Neuron (in vitro differentiated cells): Measurements from ENCODE around the gene HYDIN.
"Not testable (repeated sequence)": the region's sequence is repeated elsewhere in the genome, so short reads cannot be mapped to it uniquely, and the experiment has no call there.

Experiments
- H2AFZ ChIP-seq: one replicate; pipeline ENCODE4 v1.6.1; 2013; ENCODE audit warnings: low read depth, mild to moderate bottlenecking, inconsistent platforms, low read length, moderate library complexity
- H3K27me3 ChIP-seq: one replicate; pipeline ENCODE4 v1.6.1; 2013; ENCODE audit warnings: low read length; ENCODE audit not compliant: insufficient read depth
- H3K36me3 ChIP-seq: one replicate; pipeline ENCODE4 v1.6.1; 2013; ENCODE audit warnings: low read length; ENCODE audit not compliant: insufficient read depth
- H3K4me1 ChIP-seq: one replicate; pipeline ENCODE4 v1.6.1; 2013; ENCODE audit warnings: low read length; ENCODE audit not compliant: insufficient read depth
- H3K4me3 ChIP-seq: 2 replicates; pipeline ENCODE4 v1.5.1; 2013; ENCODE audit warnings: mild to moderate bottlenecking, low read length, moderate library complexity
- H3K9me3 ChIP-seq: one replicate; pipeline ENCODE4 v1.6.1; 2013; ENCODE audit warnings: low read length

Gene HYDIN

GRCh38 chr16:70987019-70987715 lies 243.4 kb downstream of the HYDIN start:
- not testable (repeated sequence) for H3K9me3 ChIP-seq, H3K36me3 ChIP-seq, H3K4me1 ChIP-seq, H2AFZ ChIP-seq, H3K27me3 ChIP-seq, H3K4me3 ChIP-seq

DNA sequence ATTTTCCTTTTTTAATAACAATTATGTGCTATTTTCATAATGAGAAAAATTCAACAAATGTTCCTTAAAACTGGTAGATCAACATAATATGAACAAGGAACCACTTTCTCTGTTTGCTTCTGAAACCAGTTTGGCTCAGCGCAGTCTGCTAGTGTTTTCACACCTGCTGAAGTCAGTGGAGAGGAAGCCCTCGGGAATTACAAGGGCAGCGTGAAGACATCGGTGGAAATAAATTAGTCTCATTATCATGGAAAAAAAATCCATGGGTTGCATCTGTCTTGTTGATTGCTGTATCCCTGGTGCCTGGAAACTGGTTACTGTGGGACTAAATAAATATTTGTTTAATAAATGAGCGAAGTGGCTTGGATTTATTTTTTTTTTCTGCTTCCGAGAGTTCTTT lies 245.8 kb downstream of the HYDIN start:
- not testable (repeated sequence) for H3K4me3 ChIP-seq, H3K36me3 ChIP-seq, H3K27me3 ChIP-seq, H2AFZ ChIP-seq, H3K9me3 ChIP-seq, H3K4me1 ChIP-seq

DNA sequence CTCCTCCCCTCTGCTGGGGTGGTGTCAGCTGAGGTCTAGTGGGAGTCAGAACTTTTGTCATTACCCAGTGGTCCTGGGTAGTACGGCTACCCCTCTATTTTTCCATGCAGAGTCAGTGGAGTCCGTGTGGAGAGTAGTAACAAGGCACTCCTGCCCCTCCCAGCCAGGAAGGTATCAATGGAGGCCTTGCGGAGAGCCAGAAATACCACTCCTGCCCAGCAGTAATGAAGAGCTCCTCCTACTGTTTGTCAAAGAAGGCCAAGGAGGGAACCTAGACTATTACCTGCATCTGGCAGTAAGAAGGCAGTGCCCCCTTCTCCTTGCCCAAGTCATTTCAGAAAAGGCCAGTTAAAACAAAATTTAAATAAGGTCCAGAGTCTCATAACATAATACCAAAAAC lies 262.2 kb downstream of the HYDIN start:
- H3K36me3 ChIP-seq, H3K9me3 ChIP-seq, H3K4me3 ChIP-seq, H3K27me3 ChIP-seq, H3K4me1 ChIP-seq, H2AFZ ChIP-seq: not testable (repeated sequence)

- H3K4me1 ChIP-seq, H3K4me3 ChIP-seq, H3K27me3 ChIP-seq, H3K9me3 ChIP-seq, H2AFZ ChIP-seq, H3K36me3 ChIP-seq: not testable (repeated sequence)
Measured at GRCh38 chr16:70960169-70960568, 270.4 kb downstream of the HYDIN start.

DNA sequence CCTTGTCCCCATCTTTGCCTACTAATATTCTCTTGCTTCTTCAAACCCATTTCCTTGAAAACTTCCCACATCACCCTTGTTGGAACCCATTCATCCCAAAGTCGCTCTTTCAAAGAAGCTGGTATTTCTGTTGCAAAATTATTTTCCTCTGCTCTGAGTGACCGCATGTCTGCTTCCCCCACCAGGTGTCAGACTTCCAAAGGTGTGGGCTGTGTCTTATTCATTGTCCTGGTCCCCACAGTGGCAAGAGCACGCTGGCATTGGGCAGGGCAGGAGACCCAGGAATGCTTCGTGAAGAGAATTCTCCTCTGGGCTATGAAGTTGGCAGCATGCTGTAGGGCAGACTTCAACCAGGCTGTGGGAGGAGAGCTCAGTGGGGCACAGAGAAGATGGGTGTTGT lies 275.6 kb downstream of the HYDIN start:
- H3K4me3 ChIP-seq, H3K36me3 ChIP-seq, H3K4me1 ChIP-seq, H3K9me3 ChIP-seq, H2AFZ ChIP-seq, H3K27me3 ChIP-seq: not testable (repeated sequence)

GRCh38 chr16:70953824-70954223 lies 276.7 kb downstream of the HYDIN start:
- not testable (repeated sequence) for H3K4me3 ChIP-seq, H3K4me1 ChIP-seq, H3K36me3 ChIP-seq, H3K27me3 ChIP-seq, H3K9me3 ChIP-seq, H2AFZ ChIP-seq

DNA sequence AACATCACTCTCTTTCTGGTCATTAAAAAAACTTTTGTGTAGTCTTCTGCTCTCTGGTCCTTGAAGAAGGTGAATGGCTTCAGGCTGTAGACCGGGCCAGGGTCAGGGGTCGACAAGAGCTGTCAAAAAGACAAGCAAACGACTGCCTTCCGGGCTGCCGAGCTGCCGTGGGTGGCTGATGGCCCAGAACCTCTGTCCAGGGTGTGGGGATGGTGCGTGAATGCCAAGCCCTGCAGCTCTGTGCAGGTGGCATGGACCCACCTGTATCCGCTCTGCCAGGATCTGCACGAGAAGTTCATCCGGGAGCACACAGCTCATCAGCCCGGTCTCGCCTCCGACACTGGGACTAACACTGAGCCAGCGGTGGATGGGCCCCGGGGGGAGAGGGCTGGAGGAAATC lies 287.0 kb downstream of the HYDIN start:
- not testable (repeated sequence) for H3K9me3 ChIP-seq, H3K4me3 ChIP-seq, H2AFZ ChIP-seq, H3K36me3 ChIP-seq, H3K27me3 ChIP-seq
- peaks cover 16% of the 10 kb centered on the region for H3K4me1 ChIP-seq

DNA sequence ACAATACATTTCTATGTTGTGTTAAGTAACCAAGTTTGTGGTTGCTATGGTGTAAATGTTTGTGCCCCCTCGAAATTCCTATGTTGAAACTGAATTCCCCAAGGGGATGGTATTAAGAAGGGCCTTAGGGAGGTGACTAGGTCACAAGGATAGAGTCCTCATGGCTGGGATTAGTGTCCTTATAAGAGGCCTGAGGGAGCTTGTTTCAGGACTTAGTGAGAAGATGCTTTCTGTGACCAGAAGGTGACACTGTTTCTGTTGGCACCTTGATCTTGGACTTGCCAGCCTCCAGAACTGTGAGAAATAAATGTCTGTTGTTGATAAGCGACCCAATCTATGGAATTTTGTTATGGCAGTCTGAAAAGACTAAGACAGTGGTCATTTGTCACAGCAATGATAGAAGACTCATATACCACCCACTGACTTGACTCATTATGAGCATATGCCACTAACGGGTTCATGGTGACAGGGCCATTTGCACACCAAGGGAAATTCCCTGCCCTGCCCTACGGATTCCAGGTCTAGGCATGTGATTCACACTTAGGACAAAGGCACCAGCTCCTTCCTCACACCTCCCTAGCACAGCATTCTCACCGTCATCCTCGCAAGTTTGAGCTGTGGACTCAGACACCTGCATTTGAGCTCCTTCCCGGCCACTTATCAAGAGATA lies 290.7 kb downstream of the HYDIN start:
- not testable (repeated sequence) for H3K27me3 ChIP-seq, H3K36me3 ChIP-seq, H3K9me3 ChIP-seq, H2AFZ ChIP-seq, H3K4me3 ChIP-seq
- peaks cover 11% of the 10 kb centered on the region for H3K4me1 ChIP-seq

DNA sequence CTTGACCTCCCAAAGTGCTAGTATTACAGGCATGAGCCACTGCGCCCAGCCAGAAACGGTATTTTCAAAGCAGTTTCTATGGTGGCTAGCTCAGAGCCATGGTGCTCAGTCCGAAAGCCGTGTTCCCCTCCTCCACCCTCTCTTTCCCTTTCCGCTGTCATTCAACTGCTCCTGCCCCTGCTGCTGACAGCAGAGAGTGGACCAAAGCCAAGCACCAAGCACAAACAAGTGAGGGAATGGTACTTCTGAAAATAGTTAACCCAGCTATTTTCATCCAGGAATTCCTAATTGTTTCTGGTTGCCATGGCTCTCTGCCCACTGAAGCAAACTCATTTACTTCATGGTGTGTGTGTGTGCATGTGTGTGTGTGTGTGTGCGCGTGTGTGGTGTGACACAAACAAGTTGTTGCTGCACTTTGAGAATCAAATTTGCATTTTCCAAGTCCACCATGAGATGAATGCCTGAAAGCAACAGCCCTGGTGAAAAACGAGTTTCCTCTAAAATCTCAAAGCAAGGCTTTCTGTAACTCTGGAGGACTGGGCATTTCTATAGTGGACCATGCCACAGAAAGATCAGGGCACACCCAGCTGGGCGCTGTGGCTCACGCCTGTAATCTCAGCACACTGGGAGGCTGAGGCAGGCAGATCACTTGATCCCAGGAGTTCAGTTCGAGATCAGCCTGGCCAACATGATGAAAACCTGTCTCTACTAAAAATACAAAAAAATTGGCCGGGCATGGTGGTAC lies 293.6 kb downstream of the HYDIN start:
- H2AFZ ChIP-seq, H3K4me3 ChIP-seq, H3K36me3 ChIP-seq, H3K27me3 ChIP-seq, H3K4me1 ChIP-seq, H3K9me3 ChIP-seq: not testable (repeated sequence)

- H3K36me3 ChIP-seq: not testable (repeated sequence)
Measured at GRCh38 chr16:70935325-70935724, 295.2 kb downstream of the HYDIN start.

GRCh38 chr16:70933746-70934145 lies 296.8 kb downstream of the HYDIN start:
- not testable (repeated sequence) for H2AFZ ChIP-seq, H3K9me3 ChIP-seq

More at GRCh38 chr16:70935325-70935724, 295.2 kb downstream of the HYDIN start:
- not testable (repeated sequence) for H3K4me1 ChIP-seq, H2AFZ ChIP-seq, H3K4me3 ChIP-seq, H3K27me3 ChIP-seq, H3K9me3 ChIP-seq

DNA sequence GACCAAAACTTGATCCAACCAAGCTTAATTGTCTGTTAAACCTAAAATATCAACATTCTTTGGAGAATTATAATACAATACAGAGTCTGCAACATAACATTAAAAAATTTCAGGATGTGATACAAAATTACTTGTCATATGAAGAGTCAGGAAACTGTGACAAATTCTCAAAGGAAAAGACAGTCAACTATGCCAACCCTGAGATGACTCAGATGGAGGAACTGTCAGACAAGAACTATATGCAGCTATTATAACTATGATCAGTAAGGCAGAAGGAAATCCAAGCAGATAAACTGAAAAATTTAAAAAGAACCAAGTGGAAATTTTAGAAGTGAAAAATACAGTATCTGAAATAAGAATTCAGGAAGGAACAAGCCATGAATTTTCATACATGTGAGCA lies 299.8 kb downstream of the HYDIN start:
- not testable (repeated sequence) for H3K4me3 ChIP-seq, H2AFZ ChIP-seq, H3K4me1 ChIP-seq, H3K36me3 ChIP-seq, H3K27me3 ChIP-seq, H3K9me3 ChIP-seq

More at GRCh38 chr16:70933746-70934145, 296.8 kb downstream of the HYDIN start:
- not testable (repeated sequence) for H3K4me1 ChIP-seq, H3K4me3 ChIP-seq, H3K27me3 ChIP-seq, H3K36me3 ChIP-seq

DNA sequence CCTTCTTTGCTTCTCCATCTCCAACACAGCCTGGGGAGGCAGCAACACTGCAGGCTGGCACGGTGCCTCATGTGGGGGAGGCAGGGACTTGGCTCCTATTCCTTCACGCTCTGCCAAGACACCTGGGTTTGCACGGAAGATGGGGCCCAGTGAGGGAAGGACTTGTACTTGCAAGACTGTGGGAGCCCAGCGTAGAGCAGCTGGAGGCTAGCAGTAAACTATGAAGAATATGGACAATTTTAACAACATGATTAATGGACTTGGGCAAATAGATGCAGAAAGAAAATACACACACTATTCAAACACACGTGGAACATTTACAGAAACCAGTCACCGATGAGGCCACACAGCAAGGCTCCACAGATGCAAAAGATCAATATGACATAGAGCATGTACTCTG lies 308.4 kb downstream of the HYDIN start:
- not testable (repeated sequence) for H3K4me3 ChIP-seq, H3K4me1 ChIP-seq

More for the DNA sequence above, 308.4 kb downstream of the HYDIN start:
- not testable (repeated sequence) for H3K9me3 ChIP-seq, H2AFZ ChIP-seq, H3K36me3 ChIP-seq, H3K27me3 ChIP-seq
